PFSK-1 (cell line): ENCODE data around the gene NSFL1C.

Source experiments
- FOXP2 ChIP-seq: optimal IDR thresholded peaks from 2 replicates; pipeline ENCODE3; 2011; ENCODE audit warnings: borderline replicate concordance, control low read depth, inconsistent platforms; ENCODE audit not compliant: insufficient read depth; ENCODE audit errors: extremely low read length, extremely low read depth
- POLR2AphosphoS5 ChIP-seq: IDR thresholded peaks from 2 replicates; pipeline ENCODE4 v1.6.1; 2012; ENCODE audit warnings: low read depth, mild to moderate bottlenecking, control low read depth, low read length, moderate library complexity
- REST ChIP-seq, 2 experiments: IDR thresholded peaks; 2 replicates each; pipeline versions ENCODE4 v1.6.1 to v1.8.0; 2011 to 2012; ENCODE audit warnings: low read depth in 2 of 2, low read length in 2 of 2, control low read depth in 1 of 2, inconsistent platforms in 1 of 2, mild to moderate bottlenecking in 1 of 2, moderate library complexity in 1 of 2; ENCODE audit not compliant: insufficient read depth in 1 of 2
- SIN3A ChIP-seq: IDR thresholded peaks from 2 replicates; pipeline ENCODE4 v1.6.1; 2012; ENCODE audit warnings: mild to moderate bottlenecking, low read length, moderate library complexity, borderline replicate concordance; ENCODE audit not compliant: insufficient read depth
- TAF1 ChIP-seq: IDR thresholded peaks from 2 replicates; pipeline ENCODE4 v1.6.1; 2012; ENCODE audit warnings: low read length, control low read depth, borderline replicate concordance; ENCODE audit not compliant: insufficient read depth

The NSFL1C gene

GRCh38 chr20:1414982-1415381, 51.7 kb downstream of the NSFL1C start:
- TF ChIP-seq SIN3A (no peak), TAF1 (no peak), POLR2AphosphoS5 (no peak), FOXP2 (no peak), REST (IDR thresholded peaks at IDR 0.05; ENCODE audit: insufficient read depth in 1 of 2, low read depth in 2 of 2, low read length in 2 of 2) (no peak)

GRCh38 chr20:1405801-1406200, 60.8 kb downstream of the NSFL1C start:
- TF ChIP-seq SIN3A (no peak), REST (IDR thresholded peaks at IDR 0.05; ENCODE audit: insufficient read depth in 1 of 2, low read depth in 2 of 2, low read length in 2 of 2) (no peak), POLR2AphosphoS5 (no peak), TAF1 (no peak), FOXP2 (no peak)

- TF ChIP-seq FOXP2, result no peak
- no peak for TF ChIP-seq POLR2AphosphoS5
- TF ChIP-seq REST (IDR thresholded peaks at IDR 0.05; ENCODE audit: insufficient read depth in 1 of 2, low read depth in 2 of 2, low read length in 2 of 2), result no peak
- no peak for TF ChIP-seq TAF1
- no peak for TF ChIP-seq SIN3A
Observed at GRCh38 chr20:1403624-1404023, 63.0 kb downstream of the NSFL1C start.

- TF ChIP-seq FOXP2 (no peak), TAF1 (no peak), SIN3A (no peak), REST (IDR thresholded peaks at IDR 0.05; ENCODE audit: insufficient read depth in 1 of 2, low read depth in 2 of 2, low read length in 2 of 2) (no peak), POLR2AphosphoS5 (no peak)
Observed at GRCh38 chr20:1402149-1402548, 64.5 kb downstream of the NSFL1C start.

- TF ChIP-seq POLR2AphosphoS5 (no peak), REST (IDR thresholded peaks at IDR 0.05; ENCODE audit: insufficient read depth in 1 of 2, low read depth in 2 of 2, low read length in 2 of 2) (no peak), TAF1 (no peak), SIN3A (no peak), FOXP2 (no peak)
Observed at GRCh38 chr20:1401451-1401907, 65.2 kb downstream of the NSFL1C start.
